ENCODE data around the gene SYNE3.

Gene SYNE3

DNA sequence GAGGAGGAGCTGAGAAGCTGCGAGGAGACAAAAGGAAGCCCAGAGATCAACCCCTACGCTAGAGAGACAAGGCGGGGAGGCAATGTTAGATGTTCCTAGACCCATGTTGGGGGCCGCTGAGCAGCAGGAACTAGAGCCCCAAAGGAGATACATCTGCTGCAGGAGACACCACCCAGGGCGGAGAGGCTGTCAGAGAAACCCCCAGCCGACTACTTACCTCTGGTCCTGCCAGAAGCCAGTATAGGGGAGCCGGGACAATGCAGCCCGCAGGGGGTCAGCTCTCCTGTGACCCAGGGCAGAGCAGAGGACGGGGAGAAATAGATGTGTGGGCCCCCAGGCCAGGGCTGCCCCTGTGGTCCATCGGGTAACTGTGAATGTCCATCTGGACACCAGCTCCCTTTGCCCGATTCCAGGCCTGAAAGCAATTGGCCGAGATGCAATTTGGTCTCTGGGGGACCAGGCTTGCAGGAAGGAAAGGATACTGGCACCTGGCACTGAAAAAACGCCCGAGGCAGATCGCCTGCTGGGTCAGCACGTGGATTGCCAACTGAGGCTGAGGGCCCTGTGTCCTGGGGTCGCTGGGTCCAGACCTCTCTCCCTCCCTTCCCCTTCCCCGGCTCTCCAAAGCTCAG is 34.9 kb downstream of the SYNE3 start:
- TF ChIP-seq, protein P1, sequence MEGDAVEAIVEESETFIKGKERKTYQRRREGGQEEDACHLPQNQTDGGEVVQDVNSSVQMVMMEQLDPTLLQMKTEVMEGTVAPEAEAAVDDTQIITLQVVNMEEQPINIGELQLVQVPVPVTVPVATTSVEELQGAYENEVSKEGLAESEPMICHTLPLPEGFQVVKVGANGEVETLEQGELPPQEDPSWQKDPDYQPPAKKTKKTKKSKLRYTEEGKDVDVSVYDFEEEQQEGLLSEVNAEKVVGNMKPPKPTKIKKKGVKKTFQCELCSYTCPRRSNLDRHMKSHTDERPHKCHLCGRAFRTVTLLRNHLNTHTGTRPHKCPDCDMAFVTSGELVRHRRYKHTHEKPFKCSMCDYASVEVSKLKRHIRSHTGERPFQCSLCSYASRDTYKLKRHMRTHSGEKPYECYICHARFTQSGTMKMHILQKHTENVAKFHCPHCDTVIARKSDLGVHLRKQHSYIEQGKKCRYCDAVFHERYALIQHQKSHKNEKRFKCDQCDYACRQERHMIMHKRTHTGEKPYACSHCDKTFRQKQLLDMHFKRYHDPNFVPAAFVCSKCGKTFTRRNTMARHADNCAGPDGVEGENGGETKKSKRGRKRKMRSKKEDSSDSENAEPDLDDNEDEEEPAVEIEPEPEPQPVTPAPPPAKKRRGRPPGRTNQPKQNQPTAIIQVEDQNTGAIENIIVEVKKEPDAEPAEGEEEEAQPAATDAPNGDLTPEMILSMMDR (IDR thresholded peaks at IDR 0.05; ENCODE audit: low read depth, low read length), result no peak
- no peak overlapping the region for H3K4me3 ChIP-seq (ENCODE audit: low read depth, low read length)

DNA sequence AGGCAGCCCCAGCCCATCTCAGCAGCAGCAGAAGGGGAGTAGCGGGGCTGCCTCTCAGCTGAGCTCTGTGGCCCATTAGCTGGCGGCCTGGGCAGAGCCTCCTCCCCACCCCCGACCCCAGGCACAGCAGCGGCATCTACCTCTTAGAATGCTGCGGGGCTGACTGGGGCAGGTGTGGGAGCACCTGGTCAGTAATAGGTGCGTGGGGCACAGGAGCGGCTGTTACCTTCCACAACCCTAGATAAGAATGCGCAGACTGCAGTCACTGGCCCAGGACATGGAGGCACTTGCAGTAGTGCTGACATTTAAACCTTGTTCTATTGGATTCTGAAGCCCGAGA is 35.6 kb downstream of the SYNE3 start:
- TF ChIP-seq, protein P1 (IDR thresholded peaks at IDR 0.05; ENCODE audit: low read depth, low read length), result no peak
- H3K4me3 ChIP-seq (ENCODE audit: low read depth, low read length), result no peak overlapping the region

DNA sequence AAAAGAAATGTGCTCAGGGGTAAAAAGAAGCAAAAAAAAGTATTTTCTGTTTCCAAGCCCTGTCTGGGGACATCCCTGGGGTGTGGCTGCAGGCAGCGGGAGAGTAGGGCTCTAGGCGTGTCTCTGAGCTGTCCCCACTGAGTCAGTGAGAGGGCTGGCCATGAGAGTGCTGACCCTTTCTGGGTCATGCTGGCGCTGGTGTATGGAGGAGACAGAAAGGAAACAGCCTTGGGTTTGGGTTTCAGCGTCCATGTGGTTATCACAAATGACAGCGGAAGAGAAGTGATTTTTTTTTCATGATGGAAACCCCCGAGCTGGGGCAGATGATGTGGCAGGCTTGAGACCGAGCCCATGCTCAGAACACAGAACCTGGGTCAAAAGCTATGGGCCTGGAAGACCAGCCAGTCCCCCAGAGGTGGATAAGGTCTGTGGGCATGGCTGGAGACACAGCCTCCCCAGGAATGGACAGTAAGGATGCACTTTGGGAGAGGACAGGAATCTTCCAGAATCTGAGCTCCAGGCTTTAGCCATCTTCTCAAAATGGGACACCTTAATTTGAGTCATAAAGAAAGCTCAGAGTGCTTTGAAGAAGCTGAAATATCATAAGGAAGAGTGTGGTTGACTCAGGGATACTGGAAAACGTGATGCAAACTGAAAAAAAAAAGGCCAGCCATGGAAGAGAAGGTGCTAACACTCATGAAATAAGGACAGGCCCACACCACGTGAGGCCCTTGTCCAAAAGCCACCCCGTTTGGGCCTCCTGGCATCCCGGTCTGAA is 36.2 kb downstream of the SYNE3 start:
- TF ChIP-seq, protein P1 (IDR thresholded peaks at IDR 0.05; ENCODE audit: low read depth, low read length), result no peak
- no peak overlapping the region for H3K4me3 ChIP-seq (ENCODE audit: low read depth, low read length)

DNA sequence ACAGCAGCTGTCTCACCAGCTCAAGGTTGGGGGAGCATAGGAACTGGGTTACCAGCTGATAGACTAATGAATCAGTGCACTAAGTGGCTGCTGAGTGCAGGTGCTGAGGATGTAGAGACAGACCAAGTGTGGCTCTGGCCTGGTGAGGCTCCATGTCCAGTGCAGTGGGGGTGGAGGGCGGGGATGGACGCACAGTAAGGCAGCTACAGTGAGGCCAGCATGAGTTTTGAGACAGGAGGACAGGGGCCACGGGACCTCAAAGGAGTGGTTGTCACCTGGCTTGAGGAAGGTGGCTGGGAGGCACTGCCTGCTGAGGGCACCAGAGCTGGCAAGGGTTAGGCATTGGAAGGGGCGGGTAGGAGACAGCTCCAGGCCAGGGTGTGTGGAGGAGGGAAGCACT is 37.0 kb downstream of the SYNE3 start:
- H3K4me3 ChIP-seq (ENCODE audit: low read depth, low read length), result no peak overlapping the region
- TF ChIP-seq, protein P1 (IDR thresholded peaks at IDR 0.05; ENCODE audit: low read depth, low read length), result no peak

DNA sequence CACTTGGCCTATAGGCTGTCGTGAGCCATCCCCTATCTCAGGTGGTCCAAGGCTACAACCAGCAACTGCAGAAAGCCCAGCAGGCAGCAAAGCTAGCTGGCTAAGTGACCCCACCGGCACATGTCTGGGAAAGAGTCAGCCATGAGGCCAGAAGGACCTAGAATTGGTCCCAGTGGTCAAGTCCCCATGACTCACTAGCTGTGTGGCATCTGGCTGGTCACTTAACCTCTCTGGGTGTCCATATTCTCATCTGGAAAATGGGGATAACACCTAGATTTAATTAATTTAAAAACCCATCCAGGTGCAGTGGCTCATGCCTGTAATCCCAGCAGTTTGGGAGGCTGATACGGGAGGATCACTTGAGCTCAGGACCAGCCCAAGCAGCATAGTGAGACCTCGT is 37.6 kb downstream of the SYNE3 start:
- TF ChIP-seq, protein P1 (IDR thresholded peaks at IDR 0.05; ENCODE audit: low read depth, low read length), result no peak
- H3K4me3 ChIP-seq (ENCODE audit: low read depth, low read length), result no peak overlapping the region

DNA sequence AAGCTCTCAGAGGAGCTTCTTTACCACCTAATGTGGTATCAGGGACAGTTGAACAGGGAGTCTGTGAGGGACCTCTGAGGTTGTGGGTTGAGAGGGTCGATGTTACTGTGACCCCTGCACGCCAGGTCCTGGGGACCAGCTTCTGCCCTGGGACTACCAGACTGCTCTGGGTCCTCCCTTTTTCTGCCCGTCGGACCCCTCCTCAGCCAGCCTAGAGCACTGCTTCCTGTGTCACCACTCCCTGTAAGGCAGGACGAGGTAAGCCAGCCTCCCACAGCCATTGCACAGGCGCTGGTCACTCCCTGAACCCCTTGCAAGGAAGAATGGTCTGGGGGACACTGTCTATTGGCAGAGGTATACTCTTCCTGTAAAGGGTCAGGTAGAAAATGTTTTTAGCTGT is 38.1 kb downstream of the SYNE3 start:
- no peak overlapping the region for H3K4me3 ChIP-seq (ENCODE audit: low read depth, low read length)
- TF ChIP-seq, protein P1 (IDR thresholded peaks at IDR 0.05; ENCODE audit: low read depth, low read length), result no peak
